WTC11 (cell line): Measurements from ENCODE around the gene ZNF74. TPM values are rescaled to one million over a fixed set of nuclear protein-coding genes. Genes with fewer than 3 reads are reported as not detected.

ENCODE experiments used
- ATAC-seq: fragments of 200-7000 bp; cut with Tn5 transposase; 2 replicates; pipeline ENCODE4 v1.10.0; 2021; ENCODE audit warnings: mild to moderate bottlenecking, moderate library complexity
- CTCF ChIA-PET: fragments of 300-600 bp; sonication (Branson Sonifier 250); formaldehyde crosslinking; loops from one replicate; lab custom pipeline; 2021; ENCODE audit warnings: antibody characterized with exemption; lab: Charles Lee
- POLR2A ChIA-PET: fragments of 350-600 bp; sonication (Branson Sonifier 250); formaldehyde crosslinking; loops from one replicate; lab custom pipeline; 2021; ENCODE audit warnings: antibody characterized with exemption; lab: Charles Lee
- DNase-seq: peaks from one replicate; pipeline ENCODE4 v3.0.0; 2021; ENCODE audit warnings: low spot score
- H3K27ac Mint-ChIP-seq: 2 replicates; pipeline ENCODE4 v1.8.0; 2021; ENCODE audit warnings: mixed read lengths
- H3K27me3 Mint-ChIP-seq: 2 replicates; pipeline ENCODE4 v1.8.0; 2021; ENCODE audit warnings: low read depth, mild to moderate bottlenecking, moderate library complexity, mixed read lengths
- H3K36me3 Mint-ChIP-seq: 2 replicates; pipeline ENCODE4 v1.8.0; 2021; ENCODE audit warnings: mixed read lengths
- H3K4me1 Mint-ChIP-seq: 2 replicates; pipeline ENCODE4 v1.8.0; 2022; ENCODE audit warnings: mixed read lengths
- H3K4me3 Mint-ChIP-seq: 2 replicates; pipeline ENCODE4 v1.8.0; 2021; ENCODE audit warnings: mild to moderate bottlenecking, moderate library complexity, mixed read lengths
- H3K9me3 Mint-ChIP-seq: 2 replicates; pipeline ENCODE4 v1.8.0; 2021; ENCODE audit warnings: mixed read lengths
- CREB1 ChIP-seq: sonication (generic); formaldehyde crosslinking; IDR thresholded peaks from 2 replicates; pipeline ENCODE4 v1.8.0; 2023; ENCODE audit warnings: mild to moderate bottlenecking, missing genetic modification reagents
- GTF2I ChIP-seq: fragments of 250-450 bp; sonication (Bioruptor Pico); conservative IDR thresholded peaks from 2 replicates; pipeline ENCODE4 v1.4.0; 2021; ENCODE audit warnings: mild to moderate bottlenecking
- KAT7 ChIP-seq: sonication (generic); formaldehyde crosslinking; IDR thresholded peaks from 2 replicates; pipeline ENCODE4 v1.8.1; 2023; ENCODE audit warnings: missing genetic modification reagents, mild to moderate bottlenecking, borderline replicate concordance
- NR2C2 ChIP-seq: sonication (generic); formaldehyde crosslinking; IDR thresholded peaks from 2 replicates; pipeline ENCODE4 v1.8.0; 2022; ENCODE audit warnings: mild to moderate bottlenecking, missing genetic modification reagents
- SOX15 ChIP-seq: fragments of 250-450 bp; sonication (Bioruptor Pico); IDR thresholded peaks from 2 replicates; pipeline ENCODE4 v1.9.0; 2021; ENCODE audit warnings: mild to moderate bottlenecking
- ZNF121 ChIP-seq: sonication (generic); formaldehyde crosslinking; IDR thresholded peaks from 2 replicates; pipeline ENCODE4 v1.8.0; 2023; ENCODE audit warnings: missing genetic modification reagents
- ZNF263 ChIP-seq: sonication (generic); formaldehyde crosslinking; IDR thresholded peaks from 2 replicates; pipeline ENCODE4 v1.8.1; 2022; ENCODE audit warnings: low read depth, mild to moderate bottlenecking, moderate library complexity, missing genetic modification reagents
- ZNF416 ChIP-seq: fragments of 250-450 bp; sonication (Bioruptor Pico); IDR thresholded peaks from 2 replicates; pipeline ENCODE4 v1.9.0; 2021; ENCODE audit warnings: mild to moderate bottlenecking, inconsistent platforms
- ZNF671 ChIP-seq: fragments of 250-450 bp; sonication (Bioruptor Pico); IDR thresholded peaks from 2 replicates; pipeline ENCODE4 v1.8.0; 2021; ENCODE audit warnings: mild to moderate bottlenecking
- total RNA-seq: library from RNA; stranded (reverse); gene quantifications from 3 replicates; pipeline ENCODE4 v1.2.3, GENCODE V29; 2021
- TF ChIP-seq, protein P1 (sequence below): sonication (generic); formaldehyde crosslinking; IDR thresholded peaks from 2 replicates; pipeline ENCODE4 v1.8.1; 2023; ENCODE audit warnings: mild to moderate bottlenecking, missing genetic modification reagents
- TF ChIP-seq, protein P2 (sequence below): sonication (generic); formaldehyde crosslinking; IDR thresholded peaks from 2 replicates; pipeline ENCODE4 v1.8.1; 2022; ENCODE audit warnings: mild to moderate bottlenecking, missing genetic modification reagents, moderate library complexity, borderline replicate concordance
- TF ChIP-seq, protein P3 (sequence below): fragments of 250-450 bp; sonication (Bioruptor Pico); IDR thresholded peaks from 2 replicates; pipeline ENCODE4 v1.8.0; 2021; ENCODE audit warnings: mild to moderate bottlenecking
- TF ChIP-seq, protein P4 (sequence below): sonication (generic); formaldehyde crosslinking; IDR thresholded peaks from 2 replicates; pipeline ENCODE4 v1.8.1; 2022; ENCODE audit warnings: mild to moderate bottlenecking, moderate library complexity, missing genetic modification reagents

Gene ZNF74
- total RNA-seq, 1 experiment from 2014 or later, result 62.8 TPM

DNA sequence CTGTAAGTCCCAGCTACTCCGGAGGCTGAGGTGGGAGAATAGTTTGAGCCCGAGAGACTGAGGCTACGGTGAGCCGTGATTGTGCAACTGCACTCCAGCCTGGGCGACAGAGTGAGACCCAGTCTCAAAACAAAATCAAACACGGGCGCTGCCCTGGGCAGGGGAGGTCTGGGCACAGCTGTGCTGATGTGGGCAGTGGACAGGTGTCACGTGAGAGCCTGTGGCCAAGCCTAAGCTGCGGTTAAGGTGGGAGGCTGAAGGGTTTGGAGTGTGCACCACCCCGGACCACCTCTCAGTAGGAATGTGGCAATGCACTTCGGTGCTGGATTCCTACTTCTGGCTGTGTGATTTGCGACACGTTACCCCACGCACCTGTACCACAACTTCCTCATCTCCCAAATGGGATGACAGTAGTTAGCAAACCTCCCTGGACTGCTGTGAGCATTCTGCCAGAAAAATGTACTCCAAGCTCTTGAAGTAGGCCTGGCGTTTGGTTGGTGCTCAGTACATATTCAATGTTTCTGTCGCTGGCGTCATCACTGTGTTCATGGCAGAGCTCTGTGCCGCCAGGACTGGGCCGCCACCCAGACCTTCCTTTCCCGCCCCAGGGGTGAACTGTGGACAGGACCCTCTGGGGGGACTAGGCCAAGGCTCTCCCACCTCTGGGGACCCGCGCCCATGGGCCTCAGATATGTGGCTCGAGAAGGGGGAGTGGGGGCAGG is 807 bp upstream of the ZNF74 start:
- ChIA-PET POLR2A (interaction anchor here (0.6 kb wide), 1 partner anchor 64 kb away, joined by 5 read pairs; no protein-coding TSS in a partner anchor), CTCF (interaction anchor here (0.6 to 4.5 kb wide), 8 partner anchors 11 to 213 kb away, joined by 3 to 30 read pairs (median 4); partner anchors contain the start of gene DGCR6L)
- no peak for DNase-seq
- TF ChIP-seq, protein P1, sequence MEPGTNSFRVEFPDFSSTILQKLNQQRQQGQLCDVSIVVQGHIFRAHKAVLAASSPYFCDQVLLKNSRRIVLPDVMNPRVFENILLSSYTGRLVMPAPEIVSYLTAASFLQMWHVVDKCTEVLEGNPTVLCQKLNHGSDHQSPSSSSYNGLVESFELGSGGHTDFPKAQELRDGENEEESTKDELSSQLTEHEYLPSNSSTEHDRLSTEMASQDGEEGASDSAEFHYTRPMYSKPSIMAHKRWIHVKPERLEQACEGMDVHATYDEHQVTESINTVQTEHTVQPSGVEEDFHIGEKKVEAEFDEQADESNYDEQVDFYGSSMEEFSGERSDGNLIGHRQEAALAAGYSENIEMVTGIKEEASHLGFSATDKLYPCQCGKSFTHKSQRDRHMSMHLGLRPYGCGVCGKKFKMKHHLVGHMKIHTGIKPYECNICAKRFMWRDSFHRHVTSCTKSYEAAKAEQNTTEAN (CRISPR knock-in tag), result no peak
- TF ChIP-seq, protein P2, sequence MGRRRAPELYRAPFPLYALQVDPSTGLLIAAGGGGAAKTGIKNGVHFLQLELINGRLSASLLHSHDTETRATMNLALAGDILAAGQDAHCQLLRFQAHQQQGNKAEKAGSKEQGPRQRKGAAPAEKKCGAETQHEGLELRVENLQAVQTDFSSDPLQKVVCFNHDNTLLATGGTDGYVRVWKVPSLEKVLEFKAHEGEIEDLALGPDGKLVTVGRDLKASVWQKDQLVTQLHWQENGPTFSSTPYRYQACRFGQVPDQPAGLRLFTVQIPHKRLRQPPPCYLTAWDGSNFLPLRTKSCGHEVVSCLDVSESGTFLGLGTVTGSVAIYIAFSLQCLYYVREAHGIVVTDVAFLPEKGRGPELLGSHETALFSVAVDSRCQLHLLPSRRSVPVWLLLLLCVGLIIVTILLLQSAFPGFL (CRISPR knock-in tag), result no peak
- no peak for TF ChIP-seq ZNF416
- TF ChIP-seq CREB1 (CRISPR knock-in tag), result no peak
- TF ChIP-seq, protein P3, sequence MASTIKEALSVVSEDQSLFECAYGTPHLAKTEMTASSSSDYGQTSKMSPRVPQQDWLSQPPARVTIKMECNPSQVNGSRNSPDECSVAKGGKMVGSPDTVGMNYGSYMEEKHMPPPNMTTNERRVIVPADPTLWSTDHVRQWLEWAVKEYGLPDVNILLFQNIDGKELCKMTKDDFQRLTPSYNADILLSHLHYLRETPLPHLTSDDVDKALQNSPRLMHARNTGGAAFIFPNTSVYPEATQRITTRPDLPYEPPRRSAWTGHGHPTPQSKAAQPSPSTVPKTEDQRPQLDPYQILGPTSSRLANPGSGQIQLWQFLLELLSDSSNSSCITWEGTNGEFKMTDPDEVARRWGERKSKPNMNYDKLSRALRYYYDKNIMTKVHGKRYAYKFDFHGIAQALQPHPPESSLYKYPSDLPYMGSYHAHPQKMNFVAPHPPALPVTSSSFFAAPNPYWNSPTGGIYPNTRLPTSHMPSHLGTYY (CRISPR knock-in tag), result no peak
- no peak for TF ChIP-seq SOX15 (CRISPR knock-in tag)
- TF ChIP-seq ZNF671, result no peak
- no peak for TF ChIP-seq KAT7 (CRISPR knock-in tag)
- ATAC-seq, result no peak
- no peaks in the 10 kb centered on the region; the same call in none of the 2 replicates for H3K27me3 Mint-ChIP-seq
- peaks cover 6% of the 10 kb centered on the region for H3K9me3 Mint-ChIP-seq
- peak overlapping the region; percentile 87 for H3K4me3 Mint-ChIP-seq
- peaks cover 32% of the 10 kb centered on the region for H3K4me1 Mint-ChIP-seq
- H3K27ac Mint-ChIP-seq, result no peak overlapping the region
- H3K36me3 Mint-ChIP-seq, result peaks cover 17% of the 10 kb centered on the region

DNA sequence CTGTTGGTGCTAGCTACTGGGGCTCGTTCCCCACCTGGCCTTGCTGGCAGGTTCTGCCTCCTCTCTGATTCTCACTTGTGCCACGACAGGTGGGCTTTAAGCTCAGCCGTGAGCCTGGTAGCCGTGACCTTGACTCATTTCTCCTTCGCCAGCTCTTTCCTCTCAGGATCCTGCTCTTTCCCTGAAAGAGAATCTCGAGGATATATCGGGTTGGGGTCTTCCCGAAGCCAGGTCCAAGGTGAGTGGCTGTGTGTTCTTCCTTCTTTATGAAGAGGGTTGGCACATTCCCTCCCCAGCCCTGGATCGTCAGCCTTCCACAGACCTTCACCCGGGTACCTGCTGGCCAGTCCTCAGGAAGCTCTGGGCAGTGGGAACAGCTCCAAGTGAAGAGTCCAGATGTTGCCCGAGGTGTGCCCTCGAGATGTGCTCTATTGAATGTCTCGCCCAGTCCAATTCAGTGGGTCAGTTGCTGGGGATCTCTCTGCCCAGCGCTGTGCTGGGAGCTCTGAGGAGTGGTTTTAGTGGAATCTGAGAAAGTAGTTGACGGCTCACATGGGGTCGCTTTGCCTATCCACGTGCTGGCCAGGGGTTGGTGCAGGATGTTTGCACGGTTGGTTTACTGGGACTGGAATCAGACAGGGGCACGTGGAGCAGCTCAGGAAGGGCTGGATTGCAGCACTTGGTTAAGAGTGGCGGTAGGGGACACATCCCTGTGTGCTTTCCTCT is 1.4 kb downstream of the ZNF74 start:
- peaks cover 39% of the 10 kb centered on the region for H3K4me1 Mint-ChIP-seq
- ChIA-PET POLR2A (no interaction called here), CTCF (interaction anchor here (0.6 to 4.5 kb wide), 6 partner anchors 15 to 78 kb away, joined by 3 to 30 read pairs (median 4); partner anchors contain the start of gene DGCR6L)
- DNase-seq (no peak), ATAC-seq (no peak)
- H3K27ac Mint-ChIP-seq, result 0 out of 2 replicates have a peak overlapping the region, but pooled peaks have one; percentile 19
- H3K36me3 Mint-ChIP-seq, result peaks cover 20% of the 10 kb centered on the region
- peak overlapping the region; percentile 87 for H3K4me3 Mint-ChIP-seq
- TF ChIP-seq ZNF263 (CRISPR knock-in tag) (no peak), GTF2I (CRISPR knock-in tag) (no peak)
- H3K9me3 Mint-ChIP-seq, result no peaks in the 10 kb centered on the region
- H3K27me3 Mint-ChIP-seq, result no peaks in the 10 kb centered on the region; the same call in none of the 2 replicates

DNA sequence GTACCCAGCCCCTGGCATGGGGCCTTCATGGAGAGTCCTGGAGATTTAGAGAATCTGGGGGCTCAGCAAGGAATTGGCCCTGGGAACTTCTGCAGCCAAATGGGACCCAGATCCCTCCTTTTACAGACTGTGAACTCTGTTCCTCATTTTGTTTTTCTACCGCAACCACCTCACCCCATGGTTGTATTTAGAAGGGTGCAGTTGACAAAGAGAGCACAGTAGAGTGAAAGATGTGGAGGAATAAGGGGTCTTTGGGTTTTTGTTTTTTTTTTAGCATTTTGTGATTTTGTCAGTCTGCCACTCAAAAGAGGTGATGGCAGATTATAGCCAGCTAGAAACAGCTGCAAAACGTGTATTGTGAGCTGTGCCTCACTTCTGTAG is 1.9 kb downstream of the ZNF74 start:
- Mint-ChIP-seq H3K36me3 (peaks cover 23% of the 10 kb centered on the region), H3K9me3 (no peaks in the 10 kb centered on the region), H3K4me3 (peak overlapping the region; percentile 87), H3K27me3 (no peaks in the 10 kb centered on the region; the same call in none of the 2 replicates), H3K27ac (no peak overlapping the region), H3K4me1 (peaks cover 39% of the 10 kb centered on the region)
- CTCF ChIA-PET, result interaction anchor here (2.4 to 4.5 kb wide), 2 partner anchors 22 to 60 kb away, joined by 8 to 30 read pairs; no protein-coding TSS in a partner anchor
- no peak for ATAC-seq
- no peak for DNase-seq
- POLR2A ChIA-PET, result no interaction called here
- TF ChIP-seq NR2C2 (CRISPR knock-in tag), result no peak
- no peak for TF ChIP-seq ZNF121 (CRISPR knock-in tag)
- TF ChIP-seq, protein P4, sequence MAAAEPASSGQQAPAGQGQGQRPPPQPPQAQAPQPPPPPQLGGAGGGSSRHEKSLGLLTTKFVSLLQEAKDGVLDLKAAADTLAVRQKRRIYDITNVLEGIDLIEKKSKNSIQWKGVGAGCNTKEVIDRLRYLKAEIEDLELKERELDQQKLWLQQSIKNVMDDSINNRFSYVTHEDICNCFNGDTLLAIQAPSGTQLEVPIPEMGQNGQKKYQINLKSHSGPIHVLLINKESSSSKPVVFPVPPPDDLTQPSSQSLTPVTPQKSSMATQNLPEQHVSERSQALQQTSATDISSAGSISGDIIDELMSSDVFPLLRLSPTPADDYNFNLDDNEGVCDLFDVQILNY, result no peak
- TF ChIP-seq, all 79 proteins: peak for 0
